PC-9 (cell line): Measurements from ENCODE around the gene DOCK11. TPM values are rescaled to one million over a fixed set of nuclear protein-coding genes. Genes with fewer than 3 reads are reported as not detected.
A peak's percentile ranks its signal among the peaks of the same experiment; 100 is the strongest.

Source experiments
- BruUV-seq: library from RNA; stranded (reverse); fragments of 400-500 nt; replicated peaks from 2 replicates; lab custom pipeline; 2021; lab: Mats Ljungman, UMichigan
- CTCF ChIA-PET: fragments of 300-600 bp; sonication (Branson Sonifier 250); formaldehyde crosslinking; loops from one replicate; lab custom pipeline; 2022; ENCODE audit warnings: antibody characterized with exemption; lab: Charles Lee
- POLR2A ChIA-PET: fragments of 300-600 bp; sonication (Branson Sonifier 250); formaldehyde crosslinking; loops from one replicate; lab custom pipeline; 2022; ENCODE audit warnings: antibody characterized with exemption; ENCODE audit not compliant: unreplicated experiment; lab: Charles Lee
- DNase-seq, 2 experiments: peaks; one replicate each; pipeline versions ENCODE4 v3.0.0 to v3.0.0-alpha.2; 2015 to 2022; ENCODE audit warnings: mixed read lengths in 1 of 2
- H2AFZ ChIP-seq: fragments of 200-600 bp; sonication (generic); 2 replicates; pipeline ENCODE4 v1.8.1; 2017; ENCODE audit warnings: antibody characterized with exemption
- H3F3A ChIP-seq: fragments of 200-600 bp; sonication (generic); 2 replicates; pipeline ENCODE4 v1.8.1; 2017; ENCODE audit warnings: antibody characterized with exemption, mild to moderate bottlenecking, low read depth; ENCODE audit not compliant: insufficient read depth
- H3K27ac ChIP-seq: fragments of 200-600 bp; sonication (generic); 2 replicates; pipeline ENCODE4 v1.6.1; 2016; ENCODE audit warnings: mixed run types
- H3K27me3 ChIP-seq: fragments of 200-600 bp; sonication (generic); 2 replicates; pipeline ENCODE4 v1.6.1; 2016; ENCODE audit warnings: low read depth, mixed run types; ENCODE audit not compliant: insufficient read depth
- H3K36me3 ChIP-seq: fragments of 200-600 bp; sonication (generic); 2 replicates; pipeline ENCODE4 v1.6.1; 2016; ENCODE audit warnings: low read depth, mixed run types
- H3K4me1 ChIP-seq: fragments of 200-600 bp; sonication (generic); replicated peaks from 2 replicates; pipeline ENCODE4 v1.6.1; 2016; ENCODE audit warnings: mixed run types; ENCODE audit not compliant: insufficient read depth
- H3K4me2 ChIP-seq: fragments of 200-600 bp; sonication (generic); 2 replicates; pipeline ENCODE4 v1.6.1; 2017; ENCODE audit warnings: mixed run types
- H3K4me3 ChIP-seq: fragments of 200-600 bp; sonication (generic); 2 replicates; pipeline ENCODE4 v1.6.1; 2016; ENCODE audit warnings: mixed run types
- H3K79me2 ChIP-seq: fragments of 200-600 bp; sonication (generic); 2 replicates; pipeline ENCODE4 v1.6.1; 2017; ENCODE audit warnings: low read depth, mixed run types
- H3K9me2 ChIP-seq: fragments of 200-600 bp; sonication (generic); 2 replicates; pipeline ENCODE4 v1.8.1; 2017; ENCODE audit warnings: mild to moderate bottlenecking; ENCODE audit not compliant: insufficient read depth
- H3K9me3 ChIP-seq: fragments of 200-600 bp; sonication (generic); 2 replicates; pipeline ENCODE4 v1.8.1; 2016; ENCODE audit warnings: low read depth; ENCODE audit not compliant: insufficient read depth
- H4K20me1 ChIP-seq: fragments of 200-600 bp; sonication (generic); 2 replicates; pipeline ENCODE4 v1.8.1; 2017; ENCODE audit not compliant: insufficient read depth
- CTCF ChIP-seq: fragments of 200-600 bp; sonication (generic); conservative IDR thresholded peaks from 2 replicates; pipeline ENCODE4 v1.6.1; 2017; ENCODE audit warnings: mixed run types, antibody characterized with exemption, mild to moderate bottlenecking, moderate library complexity
- EZH2 ChIP-seq: fragments of 200-600 bp; sonication (generic); IDR thresholded peaks from 2 replicates; pipeline ENCODE4 v1.8.0; 2017; ENCODE audit warnings: antibody characterized with exemption, low read depth
- intact Hi-C: fragments of 100-400 bp; cut with micrococcal nuclease; formaldehyde crosslinking; loops from one replicate; pipeline ENCODE4 v1.10.0; 2022; ENCODE audit not compliant: unreplicated experiment
- total RNA-seq: library from RNA; stranded (reverse); gene quantifications from 2 replicates; pipeline ENCODE4 v1.2.3, GENCODE V29; 2021

Gene DOCK11
- total RNA-seq, 1 experiment from 2014 or later = 9.0 TPM

- CTCF ChIA-PET = no interaction called here
- no peaks in the 10 kb centered on the region for H3K36me3 ChIP-seq
- intact Hi-C loops = no loop called here
- H3K4me1 ChIP-seq = peaks cover 14% of the 10 kb centered on the region
- no peaks in the 10 kb centered on the region for H4K20me1 ChIP-seq
- no peak overlapping the region for H2AFZ ChIP-seq
- TF ChIP-seq CTCF (no peak), EZH2 (no peak)
- H3K27ac ChIP-seq = no peak overlapping the region
- BruUV-seq = no TSS peak
- H3K27me3 ChIP-seq = no peaks in the 10 kb centered on the region
- no peaks in the 10 kb centered on the region for H3K79me2 ChIP-seq
- H3K4me2 ChIP-seq = no peak overlapping the region
- H3F3A ChIP-seq = 0 out of 2 replicates have a peak, but pooled peaks cover 7% of the 10 kb centered on the region
- POLR2A ChIA-PET = no interaction called here
- H3K4me3 ChIP-seq = no peak overlapping the region
- no peaks in the 10 kb centered on the region for H3K9me3 ChIP-seq
- DNase-seq = no peak
- H3K9me2 ChIP-seq = no peaks in the 10 kb centered on the region
These were observed 1.8 kb upstream of the DOCK11 start for GRCh38 chrX:118493653-118494297.

- Histone ChIP-seq H3K4me1 (peaks cover 14% of the 10 kb centered on the region), H3K36me3 (no peaks in the 10 kb centered on the region), H3K9me3 (no peaks in the 10 kb centered on the region), H3K27me3 (no peaks in the 10 kb centered on the region), H3K4me2 (peak overlapping the region; percentile 90), H3K79me2 (no peaks in the 10 kb centered on the region), H3K9me2 (no peaks in the 10 kb centered on the region), H3K4me3 (peak overlapping the region; percentile 76), H4K20me1 (no peaks in the 10 kb centered on the region), H3K27ac (no peak overlapping the region), H3F3A (0 out of 2 replicates have a peak, but pooled peaks cover 7% of the 10 kb centered on the region), H2AFZ (peak overlapping the region; percentile 96)
- intact Hi-C loops = loop anchor here (5.0 kb wide), 1 partner anchor 41 kb away; no protein-coding TSS in a partner anchor
- POLR2A ChIA-PET = interaction anchor here (0.6 to 0.7 kb wide), 2 partner anchors 32 to 424 kb away, joined by 3 to 4 read pairs; no protein-coding TSS in a partner anchor
- CTCF ChIA-PET = interaction anchor here (0.6 kb wide), 3 partner anchors 35 to 559 kb away, joined by 3 to 5 read pairs (median 3); no protein-coding TSS in a partner anchor
- DNase-seq = peak; percentile 45 to 52
- TF ChIP-seq EZH2 (no peak), CTCF (no peak)
- BruUV-seq = no TSS peak
These were observed 545 bp downstream of the DOCK11 start for GRCh38 chrX:118495958-118496762.

- intact Hi-C loops = loop anchor here (5.0 kb wide), 1 partner anchor 41 kb away; no protein-coding TSS in a partner anchor
- H3K27ac ChIP-seq = no peak overlapping the region
- peaks cover 14% of the 10 kb centered on the region for H3K4me1 ChIP-seq
- H3K36me3 ChIP-seq = no peaks in the 10 kb centered on the region
- no peaks in the 10 kb centered on the region for H3K79me2 ChIP-seq
- TF ChIP-seq EZH2 = no peak
- TF ChIP-seq CTCF = no peak
- peak overlapping the region; percentile 90 for H3K4me2 ChIP-seq
- 0 out of 2 replicates have a peak, but pooled peaks cover 7% of the 10 kb centered on the region for H3F3A ChIP-seq
- H3K9me2 ChIP-seq = no peaks in the 10 kb centered on the region
- H2AFZ ChIP-seq = peak overlapping the region; percentile 96
- H4K20me1 ChIP-seq = no peaks in the 10 kb centered on the region
- DNase-seq = no peak
- peak overlapping the region; percentile 76 for H3K4me3 ChIP-seq
- POLR2A ChIA-PET = interaction anchor here (0.7 kb wide), 1 partner anchor 423 kb away, joined by 3 read pairs; no protein-coding TSS in a partner anchor
- H3K9me3 ChIP-seq = no peaks in the 10 kb centered on the region
- no peaks in the 10 kb centered on the region for H3K27me3 ChIP-seq
- BruUV-seq = no TSS peak
- CTCF ChIA-PET = interaction anchor here (0.6 kb wide), 1 partner anchor 559 kb away, joined by 5 read pairs; no protein-coding TSS in a partner anchor
These were observed 1.1 kb downstream of the DOCK11 start for GRCh38 chrX:118496763-118497079.
